KMS-11 (cell line): ENCODE data around the gene RMI2.

Experiments
- H2AFZ ChIP-seq: fragments of 200-600 bp; sonication (generic); 2 replicates; pipeline ENCODE4 v1.6.1; 2016; ENCODE audit warnings: antibody characterized with exemption, mixed run types, low read depth
- H3K27ac ChIP-seq: fragments of 200-600 bp; sonication (generic); 2 replicates; pipeline ENCODE4 v1.6.1; 2016; ENCODE audit warnings: mild to moderate bottlenecking, mixed run types
- H3K27me3 ChIP-seq: fragments of 200-600 bp; sonication (generic); 2 replicates; pipeline ENCODE4 v1.6.1; 2017; ENCODE audit warnings: mild to moderate bottlenecking, low read depth, mixed run types, moderate library complexity; ENCODE audit not compliant: insufficient read depth
- H3K36me3 ChIP-seq: fragments of 200-600 bp; sonication (generic); 2 replicates; pipeline ENCODE4 v1.6.1; 2017; ENCODE audit warnings: mild to moderate bottlenecking, mixed run types; ENCODE audit not compliant: insufficient read depth
- H3K4me1 ChIP-seq: fragments of 200-600 bp; sonication (generic); 2 replicates; pipeline ENCODE4 v1.6.1; 2016; ENCODE audit warnings: mild to moderate bottlenecking, low read depth, mixed run types; ENCODE audit not compliant: poor library complexity, severe bottlenecking
- H3K4me2 ChIP-seq: fragments of 200-600 bp; sonication (generic); 2 replicates; pipeline ENCODE4 v1.7.0; 2016; ENCODE audit warnings: mild to moderate bottlenecking, mixed run types
- H3K4me3 ChIP-seq: fragments of 200-600 bp; sonication (generic); IDR thresholded peaks from 2 replicates; pipeline ENCODE4 v1.6.1; 2017; ENCODE audit warnings: low read depth, low read length, mixed read lengths; ENCODE audit not compliant: insufficient read depth
- H3K79me2 ChIP-seq: fragments of 200-600 bp; sonication (generic); 2 replicates; pipeline ENCODE4 v1.6.1; 2016; ENCODE audit warnings: low read depth, mixed run types; ENCODE audit not compliant: insufficient read depth
- H3K9ac ChIP-seq: fragments of 200-600 bp; sonication (generic); 2 replicates; pipeline ENCODE4 v1.6.1; 2016; ENCODE audit warnings: mild to moderate bottlenecking, mixed run types
- H4K20me1 ChIP-seq: fragments of 200-600 bp; sonication (generic); 2 replicates; pipeline ENCODE4 v1.6.1; 2016; ENCODE audit warnings: mild to moderate bottlenecking, mixed run types; ENCODE audit not compliant: insufficient read depth
- CTCF ChIP-seq: fragments of 200-600 bp; sonication (generic); conservative IDR thresholded peaks from 2 replicates; pipeline ENCODE4 v1.6.1; 2017; ENCODE audit warnings: low read depth, mild to moderate bottlenecking, antibody characterized with exemption, low read length, moderate library complexity, mixed read lengths

The RMI2 gene

GRCh38 chr16:11318817-11319216 lies 26.4 kb upstream of the RMI2 start:
- TF ChIP-seq CTCF, result no peak
- Histone ChIP-seq H3K4me1 (peaks cover 30% of the 10 kb centered on the region), H3K27me3 (no peaks in the 10 kb centered on the region), H3K9ac (no peak overlapping the region), H3K36me3 (no peaks in the 10 kb centered on the region), H3K79me2 (no peaks in the 10 kb centered on the region), H2AFZ (no peak overlapping the region), H3K4me3 (no peak overlapping the region), H3K27ac (no peak overlapping the region), H3K4me2 (no peak overlapping the region), H4K20me1 (no peaks in the 10 kb centered on the region)

DNA sequence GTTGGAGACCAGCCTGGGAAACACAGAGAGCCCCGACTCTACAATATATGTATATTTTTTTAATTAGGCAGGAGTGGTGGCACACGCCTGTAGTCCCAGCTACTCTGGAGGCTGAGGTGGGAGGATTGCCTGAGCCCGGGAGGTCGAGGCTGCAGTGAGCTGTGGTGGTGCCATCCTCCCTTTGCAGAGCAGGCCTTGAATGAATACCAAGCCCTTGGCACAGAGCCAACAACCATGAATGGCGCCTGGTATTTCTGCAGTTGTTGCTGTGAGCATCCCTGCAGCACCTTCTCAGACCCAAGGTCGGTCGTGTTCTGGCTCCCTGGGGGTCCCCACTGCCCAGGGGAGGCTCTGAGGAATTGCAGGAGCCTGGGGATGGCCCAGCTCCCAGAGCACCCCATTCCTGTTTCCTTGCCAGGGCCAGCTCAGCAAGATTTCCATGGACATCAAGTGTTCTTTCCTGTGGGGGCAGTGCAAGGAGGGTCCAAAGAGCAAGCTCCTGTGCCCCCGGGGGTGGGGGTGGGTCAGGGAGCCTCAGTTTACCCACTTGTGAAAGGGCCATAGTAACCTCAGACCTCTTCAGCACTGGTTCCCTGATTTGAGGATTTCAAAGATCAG lies 25.6 kb upstream of the RMI2 start:
- Histone ChIP-seq H3K27me3 (no peaks in the 10 kb centered on the region), H3K27ac (peak overlapping the region; percentile 8; the same call in 1 of the 2 replicates), H3K4me1 (peaks cover 28% of the 10 kb centered on the region), H2AFZ (no peak overlapping the region), H3K9ac (no peak overlapping the region), H4K20me1 (no peaks in the 10 kb centered on the region), H3K4me3 (no peak overlapping the region), H3K36me3 (no peaks in the 10 kb centered on the region), H3K79me2 (no peaks in the 10 kb centered on the region), H3K4me2 (peak overlapping the region; percentile 69)
- TF ChIP-seq CTCF, result no peak

DNA sequence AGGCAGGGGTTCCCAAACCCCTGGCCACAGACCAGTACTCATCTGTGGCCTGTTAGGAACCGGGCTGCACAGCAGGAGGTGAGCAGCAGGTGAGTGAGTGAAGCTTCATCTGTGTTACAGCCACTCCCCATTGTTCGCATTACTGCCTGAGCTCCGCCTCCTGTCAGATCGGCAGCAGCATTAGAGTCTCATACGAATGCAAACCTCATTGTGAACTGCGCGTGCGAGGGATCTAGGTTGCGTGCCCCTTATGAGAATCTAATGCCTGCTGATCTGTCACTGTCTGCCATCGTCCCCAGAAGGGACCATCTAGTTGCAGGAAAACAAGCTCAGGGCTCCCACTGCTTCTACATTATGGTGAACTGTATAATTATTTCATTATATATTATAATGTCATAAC lies 25.1 kb upstream of the RMI2 start:
- no peak for TF ChIP-seq CTCF
- Histone ChIP-seq H3K27me3 (no peaks in the 10 kb centered on the region), H3K4me1 (peaks cover 26% of the 10 kb centered on the region), H3K79me2 (no peaks in the 10 kb centered on the region), H3K36me3 (no peaks in the 10 kb centered on the region), H3K4me3 (no peak overlapping the region), H2AFZ (no peak overlapping the region), H3K27ac (no peak overlapping the region), H3K4me2 (peak overlapping the region; percentile 69), H3K9ac (no peak overlapping the region), H4K20me1 (no peaks in the 10 kb centered on the region)

GRCh38 chr16:11321662-11322061 lies 23.6 kb upstream of the RMI2 start:
- H3K4me2 ChIP-seq, result no peak overlapping the region
- peaks cover 39% of the 10 kb centered on the region for H3K4me1 ChIP-seq
- H3K9ac ChIP-seq, result no peak overlapping the region
- H3K4me3 ChIP-seq, result no peak overlapping the region
- no peaks in the 10 kb centered on the region for H3K79me2 ChIP-seq
- no peak overlapping the region for H3K27ac ChIP-seq
- H3K27me3 ChIP-seq, result no peaks in the 10 kb centered on the region
- no peak for TF ChIP-seq CTCF
- H2AFZ ChIP-seq, result no peak overlapping the region
- H3K36me3 ChIP-seq, result no peaks in the 10 kb centered on the region
- H4K20me1 ChIP-seq, result no peaks in the 10 kb centered on the region
